Activated CD4-positive, CD25-positive, alpha-beta regulatory T cell treated with anti-CD3 and anti-CD28 coated beads, Interleukin-2, amount 50 U/mL, for 72 hours (primary cell): Measurements from ENCODE around the gene RAD51B.

Experiments used
- DNase-seq: peaks from one replicate; pipeline ENCODE4 v3.0.0; 2021

The RAD51B gene

GRCh38 chr14:68611599-68611998 lies 792.0 kb downstream of the RAD51B start:
- no peak for DNase-seq

- no peak for DNase-seq
Measured at GRCh38 chr14:68612049-68612448, 792.5 kb downstream of the RAD51B start.

DNA sequence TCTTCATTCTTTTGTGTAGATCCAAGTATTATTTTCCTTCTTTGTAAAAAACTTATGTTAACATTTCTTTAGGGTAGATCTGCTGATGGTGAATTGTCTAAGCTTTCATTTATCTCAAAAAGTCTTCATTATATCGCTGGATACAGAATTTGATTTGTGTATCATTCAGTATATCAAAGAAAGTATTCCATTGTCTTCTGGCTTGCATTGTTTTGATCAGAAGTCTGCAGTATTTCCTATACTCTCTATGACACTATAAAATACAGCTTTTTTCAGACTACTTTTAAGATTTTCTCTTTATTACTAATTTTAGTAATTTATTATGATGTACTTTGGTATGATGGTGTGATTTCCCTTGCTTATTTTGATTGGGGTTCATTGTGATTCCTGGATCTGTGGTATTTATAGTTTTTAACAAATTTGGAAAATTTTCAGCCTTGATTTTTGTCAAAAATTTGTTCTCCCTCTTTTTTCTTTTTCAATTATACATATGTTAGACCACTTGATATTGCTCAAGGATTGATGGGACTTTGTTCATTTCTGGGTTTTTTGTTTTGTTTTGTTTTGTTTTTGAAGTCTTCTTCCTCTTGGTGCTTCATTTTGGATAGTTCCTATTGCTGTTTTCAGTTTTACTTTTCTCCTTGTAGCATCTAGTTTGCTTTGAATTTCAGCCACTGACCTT lies 796.8 kb downstream of the RAD51B start:
- no peak for DNase-seq

DNA sequence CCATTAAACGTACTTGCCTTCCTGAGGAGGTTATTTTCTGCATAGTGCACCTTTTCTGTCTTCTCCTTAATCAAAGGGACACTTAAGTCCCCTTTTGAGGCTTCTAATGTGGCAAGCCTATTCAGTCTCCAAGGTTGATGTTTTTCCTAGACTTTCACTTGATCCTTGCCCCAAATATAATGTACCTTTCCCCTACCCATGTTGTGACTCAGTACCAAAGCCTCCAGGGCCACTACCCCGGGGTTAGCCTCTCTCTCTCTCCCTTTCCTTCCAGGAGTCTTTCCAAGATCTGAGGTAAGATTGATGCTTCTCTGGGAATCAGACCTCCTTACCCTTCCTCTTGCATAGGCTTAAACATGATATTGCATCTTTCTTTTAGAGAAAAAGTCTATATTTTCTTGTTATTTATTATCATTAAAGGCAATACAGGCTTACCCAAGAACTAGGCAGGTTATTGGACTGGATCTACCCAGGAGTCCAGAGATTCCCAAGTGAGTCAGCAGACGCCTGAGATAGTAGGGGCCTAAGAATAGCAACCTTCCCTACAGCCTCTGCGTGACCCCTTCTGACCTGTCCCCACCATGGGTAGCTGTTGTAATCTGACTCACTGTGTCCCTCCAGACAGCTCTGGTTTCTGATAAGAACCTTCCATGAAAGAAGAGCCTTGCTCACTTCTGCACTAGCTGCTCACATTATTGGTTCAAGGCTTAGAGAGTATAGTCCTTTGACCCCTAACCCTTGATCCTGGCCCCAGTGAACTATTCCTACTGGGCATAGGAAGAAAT lies 800.4 kb downstream of the RAD51B start:
- DNase-seq = no peak

DNA sequence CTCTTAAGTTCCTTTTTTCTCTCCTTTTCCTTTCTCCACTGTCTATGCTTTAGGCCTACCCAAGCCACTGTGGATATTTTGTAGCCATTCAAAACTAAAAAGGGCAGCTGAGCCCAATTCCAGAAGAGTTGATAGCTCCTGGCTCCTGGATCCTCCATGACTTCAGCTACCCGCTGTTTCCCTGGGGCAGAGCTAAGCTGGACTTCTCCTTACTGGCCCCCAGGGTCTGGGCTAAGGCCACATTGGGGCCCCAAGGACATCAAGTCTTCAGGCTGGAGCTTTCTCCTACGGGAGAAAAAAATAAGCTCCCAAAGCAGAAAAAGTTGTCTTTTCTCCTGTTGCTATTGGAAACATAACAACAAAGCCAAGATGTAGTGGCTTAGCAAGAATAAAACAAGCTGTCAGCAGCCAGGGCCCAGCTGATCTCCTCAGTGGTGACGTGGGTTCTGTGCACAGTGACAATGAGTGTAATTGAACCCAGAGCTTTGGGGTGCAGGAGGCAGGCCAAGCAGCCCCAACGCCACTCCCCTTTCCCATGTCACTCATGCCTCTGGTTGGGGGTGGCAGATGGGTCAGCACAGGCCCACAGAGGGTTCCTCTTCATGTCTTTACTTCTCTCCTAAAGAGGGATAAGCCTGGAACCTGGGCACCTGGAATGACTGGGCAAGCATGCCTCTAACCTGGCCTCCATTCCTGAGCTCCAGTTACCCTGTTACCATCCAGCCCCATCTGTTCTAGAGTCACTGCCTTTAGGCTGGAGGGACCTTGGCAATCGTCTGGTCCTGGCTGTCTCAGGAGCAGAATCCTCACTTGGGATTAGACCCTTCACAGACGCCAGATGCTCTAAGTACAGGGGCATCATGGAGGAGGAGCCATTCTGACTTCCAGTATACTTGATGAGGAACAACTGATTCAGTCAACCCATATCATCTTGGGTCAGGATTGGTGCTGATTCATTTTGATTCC lies 802.1 kb downstream of the RAD51B start:
- DNase-seq = no peak

GRCh38 chr14:68622856-68623255 lies 803.3 kb downstream of the RAD51B start:
- no peak for DNase-seq

GRCh38 chr14:68623307-68623706 lies 803.7 kb downstream of the RAD51B start:
- DNase-seq = no peak

DNA sequence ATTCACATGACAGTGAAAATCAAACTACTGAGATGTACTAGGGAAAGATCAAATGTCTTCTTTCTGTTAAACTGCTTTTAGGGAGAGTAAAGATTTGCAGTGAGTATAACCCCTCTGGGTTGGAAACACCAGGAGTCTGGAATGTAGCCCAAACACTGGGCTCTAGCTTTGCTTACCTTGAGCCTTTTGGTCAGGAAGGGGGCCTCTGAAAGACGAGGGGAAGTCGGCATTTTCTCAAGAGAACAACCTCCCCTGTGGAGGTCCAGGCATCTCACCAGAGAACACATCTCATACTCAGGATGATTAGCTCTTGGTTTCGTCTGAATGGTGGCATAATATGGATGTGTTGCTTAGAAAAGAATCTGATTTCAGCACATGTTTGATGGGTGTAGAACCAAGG lies 804.2 kb downstream of the RAD51B start:
- no peak for DNase-seq

DNA sequence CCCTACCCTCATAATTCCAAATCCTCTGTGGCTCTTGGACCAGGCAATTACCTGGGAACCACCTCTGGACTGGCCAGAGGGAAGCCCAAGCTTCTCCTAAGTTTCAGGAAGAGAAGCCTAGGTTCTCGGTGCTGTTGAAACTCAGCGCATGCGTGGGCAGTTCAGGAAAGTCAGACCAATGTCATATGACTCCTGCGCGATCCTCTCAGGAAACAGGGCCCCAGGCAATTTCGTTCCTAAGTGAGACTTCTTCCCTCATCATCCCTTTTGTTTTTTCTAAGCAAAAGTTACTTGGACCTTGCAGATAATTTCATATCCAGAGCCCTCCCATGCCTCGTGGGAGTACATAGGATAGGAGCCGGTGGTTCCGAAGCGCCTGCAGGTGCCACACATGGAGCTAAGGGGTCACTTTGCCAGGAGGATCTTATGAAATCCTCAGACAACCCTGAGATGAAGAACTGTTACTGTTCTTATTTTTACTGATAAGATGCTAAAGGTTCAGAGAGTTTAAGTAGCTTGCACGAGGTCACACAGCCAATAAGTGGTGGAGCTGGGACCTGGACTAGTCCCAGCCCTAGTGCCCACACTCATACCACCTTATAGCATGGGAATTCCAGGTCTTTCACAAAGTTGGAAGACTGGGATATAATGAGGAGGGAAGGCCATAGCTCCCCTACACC lies 805.1 kb downstream of the RAD51B start:
- DNase-seq = no peak

- DNase-seq = no peak
Measured at GRCh38 chr14:68625366-68626090, 805.9 kb downstream of the RAD51B start.

GRCh38 chr14:68626386-68626785 lies 806.8 kb downstream of the RAD51B start:
- DNase-seq = no peak

DNA sequence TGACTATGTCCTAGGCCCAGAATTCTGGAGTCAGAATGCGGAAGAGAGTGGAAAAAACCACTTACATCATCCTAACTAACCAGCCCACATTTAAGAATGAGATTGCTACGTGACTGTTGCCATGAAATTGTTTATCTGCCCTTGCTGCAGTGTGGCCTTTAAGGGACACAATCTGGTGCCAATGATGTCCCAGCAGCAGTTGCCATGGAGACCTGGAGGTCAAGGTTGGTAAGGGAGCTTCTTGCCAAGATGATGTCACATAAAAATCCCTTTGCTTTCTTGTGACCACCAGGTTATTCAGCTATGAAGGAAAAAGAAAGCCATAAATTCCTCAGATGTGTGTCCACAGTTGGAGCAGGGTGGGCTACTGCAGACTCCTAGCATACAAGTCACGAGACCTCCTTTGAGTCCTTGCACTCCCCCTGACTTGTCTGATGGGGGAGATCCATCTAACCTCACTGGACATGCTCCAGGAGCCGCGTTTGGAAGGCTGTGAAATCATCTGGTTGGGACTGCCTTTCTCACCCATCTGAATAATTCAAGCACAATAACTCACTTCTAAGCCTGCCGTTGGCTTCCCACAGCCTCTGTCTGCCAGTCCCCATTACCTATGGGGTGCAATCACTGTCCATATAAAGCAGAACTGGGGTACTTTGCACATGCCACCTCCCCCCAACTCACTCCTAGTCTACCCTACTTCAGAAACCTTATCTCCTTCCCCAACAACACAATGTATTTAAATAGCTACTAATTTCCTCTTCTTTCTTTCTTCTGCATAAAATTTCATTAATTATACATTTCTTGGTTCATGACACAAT lies 807.7 kb downstream of the RAD51B start:
- DNase-seq = no peak

- DNase-seq = peak; percentile 62
Measured at GRCh38 chr14:68627868-68628604, 808.5 kb downstream of the RAD51B start.

DNA sequence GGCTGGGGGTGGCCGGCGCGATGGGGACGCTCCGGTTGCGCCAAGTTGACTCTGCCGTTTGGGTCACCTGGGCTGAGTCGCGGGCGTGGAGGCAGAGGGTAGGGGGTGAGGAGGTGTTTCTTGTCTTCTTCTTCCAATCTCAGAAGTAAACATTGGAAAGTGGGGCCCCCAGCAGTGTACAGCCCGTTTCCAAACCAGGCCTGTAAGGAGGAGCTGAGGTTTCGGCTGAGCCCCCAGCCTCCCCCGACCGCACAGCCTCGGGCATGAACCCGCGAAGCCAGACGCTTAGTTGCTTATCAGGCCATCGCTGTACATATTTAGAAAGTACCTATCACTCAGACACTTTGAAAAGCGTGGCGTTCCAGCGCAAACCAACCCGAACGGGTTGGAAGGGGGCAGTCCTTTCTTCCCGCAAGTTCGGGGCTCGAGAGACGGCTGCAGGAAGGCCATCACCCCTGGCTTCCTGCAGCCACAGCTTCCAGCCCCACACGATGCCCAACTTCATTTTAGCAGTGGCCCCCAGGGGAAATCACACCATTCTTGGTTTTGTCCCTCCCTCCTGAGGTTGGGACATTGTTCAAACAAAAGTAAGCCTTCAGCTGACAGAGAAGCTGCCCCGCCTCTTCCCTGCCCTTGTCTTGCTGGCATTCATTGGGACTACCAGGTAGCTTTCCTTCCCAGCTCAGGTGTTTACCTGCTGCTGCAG lies 809.2 kb downstream of the RAD51B start:
- DNase-seq = no peak

GRCh38 chr14:68630081-68630571 lies 810.5 kb downstream of the RAD51B start:
- no peak for DNase-seq

GRCh38 chr14:68630611-68631393 lies 811.2 kb downstream of the RAD51B start:
- DNase-seq = no peak

GRCh38 chr14:68631394-68632053 lies 811.9 kb downstream of the RAD51B start:
- DNase-seq = no peak
